NCI-H146 treated with DMSO at 0.1 percent for 48 hours (cell line): Measurements from ENCODE around the gene KRTAP9-7.

Source experiments
- DNase-seq: peaks from one replicate; lab custom pipeline; 2025; ENCODE audit not compliant: unreplicated experiment; lab: John Stamatoyannopoulos, UW

Gene KRTAP9-7

DNA sequence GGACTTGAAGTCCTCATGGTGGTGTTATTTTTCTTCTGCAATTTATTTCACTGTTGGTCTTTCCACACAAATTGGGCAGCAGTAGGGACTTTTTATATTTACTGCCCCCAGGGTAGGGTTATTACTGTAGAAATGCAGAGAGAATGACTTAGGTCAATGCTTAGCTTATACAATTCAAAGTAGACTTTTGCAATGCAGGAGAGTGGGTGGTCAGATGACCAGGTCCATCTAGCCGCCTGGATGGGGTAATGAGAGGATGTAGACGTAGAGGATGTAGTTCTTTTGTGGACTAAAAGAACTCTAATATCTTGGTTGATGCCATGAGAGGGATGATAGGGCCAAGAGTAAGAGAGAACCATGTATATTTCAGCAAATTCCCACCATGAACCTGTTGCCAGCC lies 42.7 kb downstream of the KRTAP9-7 start:
- no peak for DNase-seq

DNA sequence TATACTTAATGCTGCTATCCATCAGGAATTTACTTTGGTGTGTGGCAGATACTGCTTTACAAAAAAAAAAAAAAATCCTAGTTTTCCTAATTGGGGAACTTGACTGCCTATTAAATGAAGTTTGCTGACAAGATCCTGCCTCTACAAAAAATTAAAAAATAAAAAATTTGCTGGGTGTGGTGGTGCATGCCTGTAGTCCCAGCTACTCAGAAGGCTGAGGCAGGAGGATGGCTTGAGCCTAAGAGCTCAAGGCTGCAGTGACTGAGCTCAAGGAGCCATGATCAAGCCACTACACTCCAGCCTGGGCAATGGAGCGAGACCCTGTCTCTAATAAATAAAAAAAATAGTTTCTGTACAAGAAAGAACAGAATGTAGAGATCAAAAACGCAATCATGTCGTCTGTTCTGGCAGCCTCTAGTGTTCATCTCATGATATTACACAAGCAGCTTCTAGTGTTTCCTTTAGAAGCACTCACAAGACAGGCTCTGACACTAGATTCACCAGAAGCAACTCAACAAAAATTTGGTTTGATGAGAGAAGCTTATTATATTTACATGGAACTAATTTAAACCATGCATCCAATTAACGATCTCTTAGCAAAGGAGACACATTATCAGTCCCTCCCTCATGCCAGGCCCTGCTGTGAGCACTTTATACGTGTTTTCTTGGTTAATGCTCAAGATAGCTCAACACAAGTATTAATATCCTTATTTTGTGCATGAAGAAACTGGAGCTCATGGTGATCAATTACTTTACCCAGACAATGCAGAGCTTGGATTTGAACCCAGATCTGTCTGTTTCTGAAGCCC lies 46.8 kb downstream of the KRTAP9-7 start:
- DNase-seq: peak; percentile 34

DNA sequence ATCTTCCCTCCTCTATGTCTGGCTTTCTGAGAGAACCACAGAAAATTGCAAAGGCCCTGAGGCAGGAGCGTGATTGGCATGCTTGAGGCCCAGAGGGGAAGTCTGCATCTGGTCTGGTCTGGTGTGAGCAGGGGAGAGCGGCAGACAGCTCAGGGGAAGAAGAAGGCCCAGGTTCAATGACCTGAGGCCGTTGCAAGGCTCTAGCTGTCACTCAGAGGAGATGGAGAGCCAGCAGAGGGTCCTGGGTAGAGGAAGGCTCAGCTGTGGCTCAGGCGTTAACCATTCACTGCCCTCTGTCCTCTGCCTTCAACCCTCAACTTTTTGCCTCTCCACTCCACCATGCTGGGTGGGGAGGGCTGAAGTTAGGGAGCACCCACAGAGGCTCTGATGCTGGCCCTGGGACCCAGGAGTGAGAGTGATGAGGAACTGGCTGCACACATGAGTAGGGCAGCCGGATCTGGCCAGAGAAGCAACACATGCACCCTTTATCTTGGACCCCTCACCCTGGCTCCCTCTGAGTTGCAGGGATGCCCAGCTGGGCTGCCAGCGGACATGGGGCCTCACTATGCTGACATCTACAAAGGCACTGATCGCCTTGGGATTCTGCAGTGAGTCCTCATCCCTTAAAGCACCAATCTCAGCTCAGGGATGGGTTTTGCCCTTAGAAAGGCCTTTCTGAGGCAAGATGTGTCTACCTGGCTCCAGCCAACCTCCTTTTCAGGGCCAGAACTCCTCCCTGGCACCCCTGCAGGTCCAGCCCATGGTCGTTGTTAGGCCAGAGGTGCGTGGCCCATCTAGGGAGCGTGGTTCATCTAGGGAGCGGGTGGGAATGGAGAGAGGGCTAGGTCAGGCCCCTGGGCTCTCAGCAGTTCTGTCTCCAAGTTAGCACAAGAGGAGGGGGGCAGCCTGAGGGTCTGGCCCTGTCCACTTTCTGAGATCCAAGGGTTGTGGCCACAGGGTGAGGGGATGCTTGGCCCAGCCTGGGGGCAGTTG lies 47.7 kb downstream of the KRTAP9-7 start:
- no peak for DNase-seq

DNA sequence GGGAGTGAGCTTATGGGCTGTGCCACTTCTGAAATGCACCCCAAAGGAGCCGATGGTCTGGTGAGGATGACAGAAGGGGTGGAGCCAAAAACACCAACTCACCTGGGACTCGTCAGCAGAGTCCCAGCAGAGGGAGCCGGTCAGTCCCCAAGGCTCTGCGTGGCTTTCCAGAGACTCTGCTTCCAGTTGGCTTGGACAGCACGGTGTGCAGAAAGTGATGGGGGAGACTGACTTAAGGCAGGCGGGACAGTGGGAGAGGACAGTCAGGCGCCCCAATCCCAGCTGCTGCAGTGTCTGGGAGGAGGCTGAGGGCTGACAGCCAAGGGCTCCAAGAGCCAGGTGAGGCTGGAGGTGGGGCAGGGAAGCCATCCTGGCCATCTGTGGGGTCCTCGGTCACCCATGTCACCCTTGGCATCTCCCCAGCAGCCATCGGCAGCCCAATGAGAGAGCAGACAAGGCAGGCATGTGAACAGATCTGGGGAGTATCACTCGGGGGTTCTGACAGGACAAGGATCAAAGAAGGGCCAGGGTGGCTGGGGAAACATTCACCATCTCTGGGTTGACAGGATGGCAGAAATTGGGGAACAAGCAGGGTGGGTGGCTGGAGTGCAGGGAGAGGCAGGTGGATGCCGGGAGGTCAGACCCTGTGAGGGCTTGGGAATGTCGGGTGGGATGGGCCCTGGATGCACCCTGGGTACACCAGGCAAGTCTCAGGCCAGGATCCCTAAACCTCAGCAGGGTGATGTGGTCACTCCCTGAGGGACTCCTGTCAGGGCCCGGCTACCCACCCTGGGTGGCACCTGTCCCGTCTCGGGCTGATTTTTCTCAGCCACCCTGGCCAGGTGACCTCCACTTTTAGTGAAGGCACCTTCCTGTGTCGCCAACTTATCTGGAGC lies 48.9 kb downstream of the KRTAP9-7 start:
- no peak for DNase-seq

DNA sequence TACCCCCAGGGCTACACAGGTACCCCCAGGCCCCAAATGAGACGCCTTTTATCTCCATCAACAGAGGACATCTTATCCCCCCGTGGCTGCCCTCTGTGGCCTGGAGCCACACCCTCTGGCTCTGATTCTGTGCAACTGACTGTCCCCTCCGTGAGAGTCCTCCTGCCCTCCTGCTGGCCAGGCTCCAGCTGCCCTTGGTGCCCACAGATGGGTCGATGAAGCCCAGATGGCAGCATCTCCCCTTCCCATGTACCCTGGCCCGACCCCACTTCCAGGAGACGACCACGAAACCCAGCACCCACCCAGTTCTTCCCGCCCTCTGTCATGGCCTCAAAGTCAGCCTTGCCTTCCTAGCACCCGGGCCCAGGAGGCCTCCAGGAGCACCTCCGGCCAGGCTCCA lies 49.6 kb downstream of the KRTAP9-7 start:
- no peak for DNase-seq

DNA sequence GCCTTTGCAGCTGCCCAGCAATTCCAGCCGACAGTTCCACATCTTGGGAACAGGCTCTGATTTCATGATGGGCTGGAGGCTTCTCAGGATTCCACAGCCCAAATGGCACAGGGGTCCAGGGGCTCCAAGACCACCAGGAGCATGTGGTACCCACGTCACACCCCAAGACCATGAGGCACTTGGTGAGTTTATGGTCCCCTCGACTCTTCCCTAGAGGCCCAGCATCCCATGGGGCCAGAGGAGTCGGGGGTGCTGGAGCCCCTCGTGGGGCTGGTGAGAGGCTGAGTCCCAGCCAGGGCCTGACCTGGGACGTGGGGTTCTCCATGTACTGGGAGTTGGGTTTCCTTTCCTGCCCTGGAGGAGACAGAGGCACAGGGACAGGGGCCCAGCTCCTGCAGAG lies 50.1 kb downstream of the KRTAP9-7 start:
- no peak for DNase-seq
